ENCODE results near the gene ZNF215. TPM values are rescaled to one million over a fixed set of nuclear protein-coding genes. Genes with fewer than 3 reads are reported as not detected.

Gene ZNF215
- total and polyA plus RNA-seq, 4 donors, result 0.26 to 3.9 (median 0.85) TPM

GRCh38 chr11:6992457-6993417 is 66.5 kb downstream of the ZNF215 start:
- DNase-seq (peak in 1 of 3 donors; percentile 6), ATAC-seq (ENCODE audit: insufficient read depth, low FRiP score) (no peak)
- 54 to 73% methylated on average over 11 of the region's 11 CpGs for WGBS, 2 donors
- H3K9me3 ChIP-seq (ENCODE audit: control insufficient read depth in 4 of 4, insufficient read depth in 3 of 4, low read length in 3 of 4), result no peaks in the 10 kb centered on the region
- H3K9ac ChIP-seq (ENCODE audit: insufficient read depth in 1 of 2, low read length in 2 of 2), result no peak overlapping the region
- no peaks in the 10 kb centered on the region for H3K4me1 ChIP-seq (ENCODE audit: control insufficient read depth in 5 of 5, insufficient read depth in 5 of 5, low read length in 5 of 5)
- H3K27me3 ChIP-seq (ENCODE audit: control insufficient read depth in 3 of 3, insufficient read depth in 3 of 3, low read length in 2 of 3), result no peaks in the 10 kb centered on the region
- no peak overlapping the region for H3K4me3 ChIP-seq
- no peaks in the 10 kb centered on the region for H3K36me3 ChIP-seq (ENCODE audit: control insufficient read depth in 4 of 4, insufficient read depth in 4 of 4, low read length in 4 of 4)
- H3K27ac ChIP-seq (ENCODE audit: low read depth in 1 of 2, low read length in 1 of 2), result no peak overlapping the region
- TF ChIP-seq CTCF (IDR thresholded peaks at IDR 0.05; ENCODE audit: control extremely low read depth, extremely low read depth), result no peak

GRCh38 chr11:6995703-6996102 is 69.5 kb downstream of the ZNF215 start:
- TF ChIP-seq CTCF (IDR thresholded peaks at IDR 0.05; ENCODE audit: control extremely low read depth, extremely low read depth), result no peak
- H3K4me1 ChIP-seq (ENCODE audit: control insufficient read depth in 5 of 5, insufficient read depth in 5 of 5, low read length in 5 of 5), result no peaks in the 10 kb centered on the region
- H3K36me3 ChIP-seq (ENCODE audit: control insufficient read depth in 4 of 4, insufficient read depth in 4 of 4, low read length in 4 of 4), result peaks cover 0 to 11% (median 4%) of the 10 kb centered on the region in 4 donors
- no peak for DNase-seq
- H3K27me3 ChIP-seq (ENCODE audit: control insufficient read depth in 3 of 3, insufficient read depth in 3 of 3, low read length in 2 of 3), result no peaks in the 10 kb centered on the region
- H3K27ac ChIP-seq (ENCODE audit: low read depth in 1 of 2, low read length in 1 of 2), result no peak overlapping the region
- H3K4me3 ChIP-seq, result no peak overlapping the region
- H3K9me3 ChIP-seq (ENCODE audit: control insufficient read depth in 4 of 4, insufficient read depth in 3 of 4, low read length in 3 of 4), result no peaks in the 10 kb centered on the region
- no peak overlapping the region for H3K9ac ChIP-seq (ENCODE audit: insufficient read depth in 1 of 2, low read length in 2 of 2)
- no peak for ATAC-seq (ENCODE audit: insufficient read depth, low FRiP score)

GRCh38 chr11:7004482-7004881 is 78.3 kb downstream of the ZNF215 start:
- DNase-seq (no peak), ATAC-seq (ENCODE audit: insufficient read depth, low FRiP score) (no peak)
- no peaks in the 10 kb centered on the region for H3K9me3 ChIP-seq (ENCODE audit: control insufficient read depth in 4 of 4, insufficient read depth in 3 of 4, low read length in 3 of 4)
- no peak for TF ChIP-seq CTCF (IDR thresholded peaks at IDR 0.05; ENCODE audit: control extremely low read depth, extremely low read depth)
- H3K9ac ChIP-seq (ENCODE audit: insufficient read depth in 1 of 2, low read length in 2 of 2), result no peak overlapping the region
- no peaks in the 10 kb centered on the region for H3K27me3 ChIP-seq (ENCODE audit: control insufficient read depth in 3 of 3, insufficient read depth in 3 of 3, low read length in 2 of 3)
- H3K27ac ChIP-seq (ENCODE audit: low read depth in 1 of 2, low read length in 1 of 2), result no peak overlapping the region
- no peaks in the 10 kb centered on the region for H3K4me1 ChIP-seq (ENCODE audit: control insufficient read depth in 5 of 5, insufficient read depth in 5 of 5, low read length in 5 of 5)
- peaks cover 0 to 24% (median 10%) of the 10 kb centered on the region in 4 donors for H3K36me3 ChIP-seq (ENCODE audit: control insufficient read depth in 4 of 4, insufficient read depth in 4 of 4, low read length in 4 of 4)
- no peak overlapping the region for H3K4me3 ChIP-seq
- WGBS, 2 donors, result 42 to 52% methylated on average over 3 of the region's 3 CpGs

Other genes with a start within 250 kb of the ZNF215 start
- 10 to 100 TPM; 28.2 to 43.2 TPM for gene MRPL17, start 243.1 kb upstream of the ZNF215 start, total RNA-seq
- 10 to 100 TPM; 48.6 to 81.4 TPM for gene MRPL17, start 243.1 kb upstream of the ZNF215 start, polyA plus RNA-seq
- gene OR2AG2, start 154.4 kb upstream of the ZNF215 start, total RNA-seq, result under 1 TPM; 0.06 to 0.18 TPM
- under 1 TPM in 1 of 2 donors, not detected in 1; 0.01 TPM for gene OR2AG2, start 154.4 kb upstream of the ZNF215 start, polyA plus RNA-seq
- not detected for gene OR2AG1, start 143.4 kb upstream of the ZNF215 start, total RNA-seq
- not detected for gene OR2AG1, start 143.4 kb upstream of the ZNF215 start, polyA plus RNA-seq
- gene OR6A2, start 126.7 kb upstream of the ZNF215 start, total RNA-seq, result under 1 TPM; 0.21 to 0.23 TPM
- not detected for gene OR6A2, start 126.7 kb upstream of the ZNF215 start, polyA plus RNA-seq
- not detected for gene OR10A5, start 80.7 kb upstream of the ZNF215 start, total RNA-seq
- not detected for gene OR10A5, start 80.7 kb upstream of the ZNF215 start, polyA plus RNA-seq
- gene OR10A2, start 63.4 kb upstream of the ZNF215 start, total RNA-seq, result not detected
- gene OR10A2, start 63.4 kb upstream of the ZNF215 start, polyA plus RNA-seq, result not detected
- gene OR10A4, start 49.8 kb upstream of the ZNF215 start, total RNA-seq, result not detected
- not detected for gene OR10A4, start 49.8 kb upstream of the ZNF215 start, polyA plus RNA-seq
- under 1 TPM in 1 of 2 donors, not detected in 1; 0.25 TPM for gene OR2D2, start 33.9 kb upstream of the ZNF215 start, total RNA-seq
- gene OR2D2, start 33.9 kb upstream of the ZNF215 start, polyA plus RNA-seq, result not detected
- not detected for gene OR2D3, start 5.4 kb upstream of the ZNF215 start, total RNA-seq
- not detected for gene OR2D3, start 5.4 kb upstream of the ZNF215 start, polyA plus RNA-seq
- 10 to 100 TPM in 1 of 2 donors, 1 to 10 TPM in 1; 4.7 to 14.1 TPM for gene ZNF214, start 93.9 kb downstream of the ZNF215 start, total RNA-seq
- gene ZNF214, start 93.9 kb downstream of the ZNF215 start, polyA plus RNA-seq, result 1 to 10 TPM in 1 of 2 donors, under 1 TPM in 1; 0.96 to 1.1 TPM
- under 1 TPM; 0.15 to 0.31 TPM for gene NLRP14, start 94.1 kb downstream of the ZNF215 start, total RNA-seq
- gene NLRP14, start 94.1 kb downstream of the ZNF215 start, polyA plus RNA-seq, result under 1 TPM in 1 of 2 donors, not detected in 1; 0.01 TPM
- gene RBMXL2, start 162.6 kb downstream of the ZNF215 start, total RNA-seq, result under 1 TPM; 0.09 to 0.37 TPM
- gene RBMXL2, start 162.6 kb downstream of the ZNF215 start, polyA plus RNA-seq, result not detected